Spinal cord (tissue), 10 donors: ENCODE data around the gene DBH. TPM values are rescaled to one million over a fixed set of nuclear protein-coding genes. Genes with fewer than 3 reads are reported as not detected.

ENCODE experiments used
- DNase-seq, 6 donors: peaks; one replicate each; pipeline versions ENCODE4 v3.0.0 to v3.0.0-alpha.2; 2013 to 2015; ENCODE audit warnings: low spot score in 6 of 6, low read depth in 4 of 6
- H3K27ac ChIP-seq: one replicate; pipeline ENCODE4 v1.5.1; 2013; ENCODE audit warnings: low read depth, low read length, control low read depth
- H3K27me3 ChIP-seq: one replicate; pipeline ENCODE4 v1.6.1; 2013; ENCODE audit warnings: low read length; ENCODE audit not compliant: control insufficient read depth, insufficient read depth
- H3K36me3 ChIP-seq: one replicate; pipeline ENCODE4 v1.6.1; 2013; ENCODE audit warnings: low read length; ENCODE audit not compliant: control insufficient read depth, insufficient read depth
- H3K4me1 ChIP-seq: one replicate; pipeline ENCODE4 v1.6.1; 2013; ENCODE audit warnings: low read length; ENCODE audit not compliant: control insufficient read depth, insufficient read depth
- H3K4me3 ChIP-seq: one replicate; pipeline ENCODE4 v1.5.1; 2013; ENCODE audit warnings: low read depth, low read length, control low read depth
- H3K9me3 ChIP-seq: one replicate; pipeline ENCODE4 v1.6.1; 2013; ENCODE audit warnings: low read length; ENCODE audit not compliant: control insufficient read depth, insufficient read depth
- WGBS: methylation state at CpG from one replicate; pipeline ENCODE4 v1.1.5; 2013; ENCODE audit warnings: missing lambda C conversion rate; ENCODE audit not compliant: insufficient coverage; 5-methylcytosine and 5-hydroxymethylcytosine counted together
- polyA plus RNA-seq, 2 donors: library from polyadenylated mRNA; unstranded; fragments of 120-200 nt; gene quantifications; one replicate each; pipeline ENCODE4 v1.2.1, GENCODE V29; 2013; ENCODE audit not compliant: insufficient read length in 2 of 2
- total RNA-seq, 2 donors: library from RNA; depleted of rRNA in 1 of 2; stranded (reverse); fragments of 120-200 nt in 1 of 2; fragments of >200 nt in 1 of 2; gene quantifications; one replicate each; pipeline versions ENCODE4 v1.2.3 to v1.2.4, GENCODE V29; 2013 to 2014
- donor health status: healthy.

DBH gene
- total and polyA plus RNA-seq, 4 donors: 0.50 to 2.2 (median 1.3) TPM; not detected in 1

- DNase-seq: no peak
- 72% methylated on average over 17 of the region's 20 CpGs for WGBS
- Histone ChIP-seq H3K9me3 (no peaks in the 10 kb centered on the region), H3K4me3 (no peak overlapping the region), H3K27me3 (no peaks in the 10 kb centered on the region), H3K4me1 (peaks cover 51% of the 10 kb centered on the region), H3K36me3 (peaks cover 42% of the 10 kb centered on the region), H3K27ac (peak overlapping the region; percentile 50)
Observed at GRCh38 chr9:133682818-133683585, 46.8 kb downstream of the DBH start.

GRCh38 chr9:133683586-133684120 lies 47.5 kb downstream of the DBH start:
- 54% methylated on average over 19 of the region's 19 CpGs for WGBS
- DNase-seq: peak in 1 of 6 donors; percentile 41
- H3K27me3 ChIP-seq: no peaks in the 10 kb centered on the region
- H3K27ac ChIP-seq: peak overlapping the region; percentile 50
- H3K9me3 ChIP-seq: no peaks in the 10 kb centered on the region
- H3K36me3 ChIP-seq: peaks cover 44% of the 10 kb centered on the region
- no peak overlapping the region for H3K4me3 ChIP-seq
- peaks cover 51% of the 10 kb centered on the region for H3K4me1 ChIP-seq

GRCh38 chr9:133684121-133684935 lies 48.2 kb downstream of the DBH start:
- no peaks in the 10 kb centered on the region for H3K9me3 ChIP-seq
- H3K27me3 ChIP-seq: no peaks in the 10 kb centered on the region
- WGBS: 42% methylated on average over 23 of the region's 26 CpGs
- H3K27ac ChIP-seq: peak overlapping the region; percentile 50
- H3K4me3 ChIP-seq: no peak overlapping the region
- DNase-seq: peak in 1 of 6 donors; percentile 84
- H3K36me3 ChIP-seq: peaks cover 47% of the 10 kb centered on the region
- H3K4me1 ChIP-seq: peaks cover 44% of the 10 kb centered on the region

GRCh38 chr9:133684936-133685361 lies 48.8 kb downstream of the DBH start:
- no peaks in the 10 kb centered on the region for H3K9me3 ChIP-seq
- H3K36me3 ChIP-seq: peaks cover 46% of the 10 kb centered on the region
- peaks cover 38% of the 10 kb centered on the region for H3K4me1 ChIP-seq
- H3K27ac ChIP-seq: no peak overlapping the region
- H3K4me3 ChIP-seq: no peak overlapping the region
- no peak for DNase-seq
- 68% methylated on average over 9 of the region's 17 CpGs for WGBS
- H3K27me3 ChIP-seq: no peaks in the 10 kb centered on the region

GRCh38 chr9:133685653-133686609 lies 49.8 kb downstream of the DBH start:
- Histone ChIP-seq H3K27ac (no peak overlapping the region), H3K4me1 (peaks cover 36% of the 10 kb centered on the region), H3K36me3 (peaks cover 43% of the 10 kb centered on the region), H3K9me3 (no peaks in the 10 kb centered on the region), H3K4me3 (no peak overlapping the region), H3K27me3 (no peaks in the 10 kb centered on the region)
- no peak for DNase-seq
- WGBS: 86% methylated on average over 17 of the region's 18 CpGs

- H3K36me3 ChIP-seq: peaks cover 43% of the 10 kb centered on the region
- peaks cover 41% of the 10 kb centered on the region for H3K4me1 ChIP-seq
- DNase-seq: no peak
- WGBS: 91% methylated on average over 21 of the region's 24 CpGs
- H3K4me3 ChIP-seq: no peak overlapping the region
- no peaks in the 10 kb centered on the region for H3K9me3 ChIP-seq
- no peaks in the 10 kb centered on the region for H3K27me3 ChIP-seq
- no peak overlapping the region for H3K27ac ChIP-seq
Observed at GRCh38 chr9:133686642-133687575, 50.7 kb downstream of the DBH start.

GRCh38 chr9:133687856-133688761 lies 51.9 kb downstream of the DBH start:
- peaks cover 49% of the 10 kb centered on the region for H3K36me3 ChIP-seq
- no peak overlapping the region for H3K4me3 ChIP-seq
- no peaks in the 10 kb centered on the region for H3K9me3 ChIP-seq
- H3K27ac ChIP-seq: no peak overlapping the region
- DNase-seq: no peak
- H3K27me3 ChIP-seq: no peaks in the 10 kb centered on the region
- WGBS: 84% methylated on average over 29 of the region's 34 CpGs
- peaks cover 37% of the 10 kb centered on the region for H3K4me1 ChIP-seq
